Measurements from ENCODE around the gene GINS3.
A peak's percentile ranks its signal among the peaks of the same experiment; 100 is the strongest.
"Not testable (repeated sequence)": the region's sequence is repeated elsewhere in the genome, so short reads cannot be mapped to it uniquely, and the experiment has no call there.

The GINS3 gene

GRCh38 chr16:58393138-58393504 lies 850 bp downstream of the GINS3 start:
- peak in 1 of 14 donors; percentile 56 for DNase-seq

- not testable (repeated sequence) for DNase-seq
Observed at GRCh38 chr16:58396897-58397296, 4.6 kb downstream of the GINS3 start.

- no peak for DNase-seq
Observed at GRCh38 chr16:58399718-58400633, 7.7 kb downstream of the GINS3 start.

- not testable (repeated sequence) for DNase-seq
Observed at GRCh38 chr16:58401305-58401704, 9.0 kb downstream of the GINS3 start.

GRCh38 chr16:58402796-58403195 lies 10.5 kb downstream of the GINS3 start:
- DNase-seq, result no peak

GRCh38 chr16:58409316-58409973 lies 17.2 kb downstream of the GINS3 start:
- peak in 5 of 14 donors; percentile 9 to 39 (median 31) for DNase-seq

GRCh38 chr16:58411336-58411735 lies 19.1 kb downstream of the GINS3 start:
- DNase-seq, result no peak

GRCh38 chr16:58411736-58412614 lies 19.7 kb downstream of the GINS3 start:
- DNase-seq, result no peak

- DNase-seq, result not testable (repeated sequence)
Observed at GRCh38 chr16:58412615-58412970, 20.3 kb downstream of the GINS3 start.

GRCh38 chr16:58413359-58413758 lies 21.1 kb downstream of the GINS3 start:
- DNase-seq, result no peak

GRCh38 chr16:58415003-58415402 lies 22.7 kb downstream of the GINS3 start:
- peak in 1 of 14 donors; percentile 73 for DNase-seq

- not testable (repeated sequence) for DNase-seq
Observed at GRCh38 chr16:58415961-58416360, 23.7 kb downstream of the GINS3 start.

- DNase-seq, result no peak
Observed at GRCh38 chr16:58417035-58417434, 24.8 kb downstream of the GINS3 start.

GRCh38 chr16:58417600-58417999 lies 25.3 kb downstream of the GINS3 start:
- no peak for DNase-seq

- DNase-seq, result no peak
Observed at GRCh38 chr16:58418026-58418425, 25.8 kb downstream of the GINS3 start.

GRCh38 chr16:58418601-58419000 lies 26.3 kb downstream of the GINS3 start:
- no peak for DNase-seq

- no peak for DNase-seq
Observed at GRCh38 chr16:58419241-58419990, 27.1 kb downstream of the GINS3 start.

- no peak for DNase-seq
Observed at GRCh38 chr16:58421059-58421458, 28.8 kb downstream of the GINS3 start.

GRCh38 chr16:58421529-58421928 lies 29.3 kb downstream of the GINS3 start:
- DNase-seq, result no peak

GRCh38 chr16:58422809-58423208 lies 30.5 kb downstream of the GINS3 start:
- DNase-seq, result no peak

- no peak for DNase-seq
Observed at GRCh38 chr16:58425245-58425644, 33.0 kb downstream of the GINS3 start.
